K562 (cell line): ENCODE measurements around the gene CARM1. TPM values are rescaled to one million over a fixed set of nuclear protein-coding genes. Genes with fewer than 3 reads are reported as not detected.

Experiments used
- BRCA1 ChIP-seq, 2 experiments: fragments of 450-650 bp in 1 of 2; sonication (generic) in 1 of 2; formaldehyde crosslinking in 1 of 2; IDR thresholded peaks; 2 replicates each; pipeline versions ENCODE4 v1.5.0 to v1.6.1; 2017 to 2020; ENCODE audit warnings: mild to moderate bottlenecking in 1 of 2, missing genetic modification reagents in 1 of 2
- CHD4 ChIP-seq: fragments of 200-600 bp; sonication (generic); IDR thresholded peaks from 3 replicates; pipeline ENCODE4 v1.6.1; 2012; ENCODE audit warnings: low read depth, mild to moderate bottlenecking, mixed read lengths, low read length, inconsistent platforms; ENCODE audit not compliant: insufficient read depth, insufficient replicate concordance, poor library complexity, severe bottlenecking
- ELF4 ChIP-seq: fragments of 450-650 bp; formaldehyde crosslinking; IDR thresholded peaks from 2 replicates; pipeline ENCODE4 v1.4.0; 2022; ENCODE audit warnings: missing genetic modification characterization
- HMBOX1 ChIP-seq: sonication (generic); IDR thresholded peaks from 2 replicates; pipeline ENCODE4 v1.6.1; 2016
- HNRNPH1 ChIP-seq: fragments of 200-400 bp; formaldehyde crosslinking; optimal IDR thresholded peaks from 2 replicates; pipeline ENCODE3; 2017; ENCODE audit warnings: low read depth, mild to moderate bottlenecking, low read length, moderate library complexity
- KDM5B ChIP-seq: fragments of 200-600 bp; sonication (generic); IDR thresholded peaks from 2 replicates; pipeline ENCODE4 v1.6.1; 2012; ENCODE audit warnings: low read depth, mild to moderate bottlenecking, moderate library complexity, low read length, control low read depth, inconsistent platforms; ENCODE audit not compliant: insufficient replicate concordance
- MBD2 ChIP-seq: sonication (generic); IDR thresholded peaks from 2 replicates; pipeline ENCODE4 v1.6.1; 2016; ENCODE audit warnings: low read depth, borderline replicate concordance
- NFATC3 ChIP-seq: fragments of 450-650 bp; IDR thresholded peaks from 2 replicates; pipeline ENCODE4 v1.6.1; 2017; ENCODE audit warnings: mild to moderate bottlenecking
- OTX1 ChIP-seq: fragments of 450-650 bp; formaldehyde crosslinking; IDR thresholded peaks from 2 replicates; pipeline ENCODE4 v1.4.0; 2022; ENCODE audit warnings: mild to moderate bottlenecking
- PHF21A ChIP-seq: fragments of 450-650 bp; IDR thresholded peaks from 2 replicates; pipeline ENCODE4 v1.6.1; 2017; ENCODE audit warnings: low read depth, borderline replicate concordance
- POLR2A ChIP-seq: fragments of 450-650 bp; conservative IDR thresholded peaks from 2 replicates; pipeline ENCODE4 v1.6.1; 2016
- PTRF ChIP-seq: fragments of 450-650 bp; IDR thresholded peaks from 2 replicates; pipeline ENCODE4 v1.6.1; 2016; ENCODE audit warnings: mild to moderate bottlenecking, missing genetic modification characterization, missing compliant biosample characterization
- SIX5 ChIP-seq, 2 experiments: IDR thresholded peaks; 2 replicates each; pipeline ENCODE4 v1.6.1; 2011; ENCODE audit warnings: low read length in 2 of 2, borderline replicate concordance in 1 of 2, low read depth in 1 of 2, mild to moderate bottlenecking in 1 of 2, moderate library complexity in 1 of 2; ENCODE audit not compliant: insufficient read depth in 1 of 2
- TARDBP ChIP-seq: fragments of 450-650 bp; IDR thresholded peaks from 2 replicates; pipeline ENCODE4 v1.6.1; 2016
- TCFL5 ChIP-seq: fragments of 250-450 bp; sonication (Bioruptor Pico); conservative IDR thresholded peaks from 2 replicates; pipeline ENCODE4 v1.6.1; 2021; ENCODE audit warnings: mild to moderate bottlenecking, moderate library complexity, matching md5 sums
- TRIM25 ChIP-seq: fragments of 450-650 bp; IDR thresholded peaks from 2 replicates; pipeline ENCODE4 v1.7.0; 2016; ENCODE audit warnings: borderline replicate concordance
- TSC22D4 ChIP-seq: fragments of 450-650 bp; IDR thresholded peaks from 2 replicates; pipeline ENCODE4 v1.6.1; 2016; ENCODE audit warnings: missing genetic modification characterization, missing biosample characterization, control low read depth
- ZBED1 ChIP-seq: IDR thresholded peaks from 2 replicates; pipeline ENCODE4 v1.6.1; 2014
- ZBTB5 ChIP-seq: fragments of 450-650 bp; IDR thresholded peaks from 2 replicates; pipeline ENCODE4 v1.6.1; 2017; ENCODE audit warnings: antibody characterized with exemption
- ZFP30 ChIP-seq: fragments of 250-450 bp; sonication (Bioruptor Pico); IDR thresholded peaks from 2 replicates; pipeline ENCODE4 v1.8.0; 2022; ENCODE audit warnings: moderate library complexity, mild to moderate bottlenecking, inconsistent platforms, borderline replicate concordance
- ZFX ChIP-seq: sonication (generic); formaldehyde crosslinking; IDR thresholded peaks from 2 replicates; pipeline ENCODE4 v1.8.0; 2022; ENCODE audit warnings: mild to moderate bottlenecking, missing genetic modification reagents, moderate library complexity
- ZNF133 ChIP-seq: fragments of 250-450 bp; sonication (Bioruptor Pico); IDR thresholded peaks from 2 replicates; pipeline ENCODE4 v1.4.0; 2020; ENCODE audit warnings: mild to moderate bottlenecking
- ZNF224 ChIP-seq: sonication (generic); formaldehyde crosslinking; IDR thresholded peaks from 2 replicates; pipeline ENCODE4 v1.8.0; 2022; ENCODE audit warnings: mild to moderate bottlenecking, missing genetic modification reagents
- ZNF436 ChIP-seq: fragments of 250-450, 450-650 bp; sonication (Bioruptor Pico); formaldehyde crosslinking; IDR thresholded peaks from 2 replicates; pipeline ENCODE4 v1.7.0; 2020; ENCODE audit warnings: mild to moderate bottlenecking
- polyA plus RNA-seq, 8 experiments: library from polyadenylated mRNA; depleted of rRNA in 4 of 8; stranded (reverse) in 5 of 8; unstranded in 3 of 8; fragments of >200 nt; fragmentation: Nextera tagmentation in 2 of 8; fragmentation: Illumina TruSeq in 1 of 8; extraction: Ambion mirVana in 2 of 8; extraction: Trizol in 1 of 8; gene quantifications; 2 replicates each; pipeline versions ENCODE4 v1.2.1 to v1.2.3, GENCODE V29; 2011 to 2014; ENCODE audit warnings: inconsistent platforms in 1 of 8, missing spikeins in 1 of 8
- total RNA-seq, 7 experiments: library from RNA; depleted of rRNA in 6 of 7; stranded (reverse); fragments of >200 nt in 6 of 7; fragmentation: Illumina TruSeq in 2 of 7; extraction: Trizol in 2 of 7; gene quantifications; 2 replicates each; pipeline versions ENCODE4 v1.2.1 to v1.2.3, GENCODE V29; 2011 to 2021; ENCODE audit warnings: low replicate concordance in 1 of 7

The CARM1 gene
- total and polyA plus RNA-seq, 9 of the 15 experiments (the other 6 are each of a cell fraction or from before 2014, with no cell fraction given): 0.36 to 86.0 (median 29.7) TPM

- TF ChIP-seq TRIM25 (0 out of 2 replicates have a peak, but pooled peaks have one; percentile 63), PTRF (0 out of 2 replicates have a peak, but pooled peaks have one; percentile 34), SIX5 (IDR thresholded peaks at IDR 0.05; ENCODE audit: borderline replicate concordance in 1 of 2, insufficient read depth in 1 of 2, low read depth in 1 of 2, low read length in 2 of 2) (no peak), ZFP30 (CRISPR knock-in tag) (no peak), BRCA1 (IDR thresholded peaks at IDR 0.05) (no peak), BRCA1 (CRISPR knock-in tag; IDR thresholded peaks at IDR 0.05) (peak; percentile 99), HNRNPH1 (no peak), ZFX (CRISPR knock-in tag) (peak; percentile 89), TCFL5 (CRISPR knock-in tag) (no peak), PHF21A (peak; percentile 43; the same call in 1 of the 2 replicates), CHD4 (peak; percentile 62), ZNF133 (CRISPR knock-in tag) (0 out of 2 replicates have a peak, but pooled peaks have one; percentile 32), ZBTB5 (no peak), ZNF436 (CRISPR knock-in tag) (no peak), ZBED1 (no peak), ELF4 (peak; percentile 66), POLR2A (no peak), NFATC3 (no peak), TARDBP (peak; percentile 66; the same call in 1 of the 2 replicates), ZNF224 (CRISPR knock-in tag) (peak; percentile 90; the same call in 1 of the 2 replicates), KDM5B (peak; percentile 40), OTX1 (CRISPR knock-in tag) (peak; percentile 83; the same call in 1 of the 2 replicates), TSC22D4 (no peak), MBD2 (no peak), HMBOX1 (no peak)
Observed at GRCh38 chr19:10836479-10837330, 34.6 kb upstream of the CARM1 start (continued).
